Lower lobe of right lung (tissue), 2 donors: Measurements from ENCODE around the gene MPPED1. TPM values are rescaled to one million over a fixed set of nuclear protein-coding genes. Genes with fewer than 3 reads are reported as not detected.
A peak's percentile ranks its signal among the peaks of the same experiment; 100 is the strongest.

Experiments used
- ATAC-seq, 2 donors: fragments of 200-7000 bp; cut with Tn5 transposase; one replicate each; pipeline ENCODE4 v1.9.1; 2020 to 2022; ENCODE audit warnings: mild to moderate bottlenecking in 2 of 2, moderate library complexity in 2 of 2
- DNase-seq: peaks from one replicate; pipeline ENCODE4 v3.0.0-alpha.2; 2020
- H3K27ac ChIP-seq: fragments of 200-600 bp; one replicate; pipeline ENCODE4 v1.8.0; 2022
- H3K27me3 ChIP-seq: fragments of 200-600 bp; one replicate; pipeline ENCODE4 v1.8.0; 2022; ENCODE audit warnings: low read depth
- H3K36me3 ChIP-seq: fragments of 200-600 bp; one replicate; pipeline ENCODE4 v1.8.0; 2022; ENCODE audit warnings: mild to moderate bottlenecking
- H3K4me1 ChIP-seq: fragments of 200-600 bp; one replicate; pipeline ENCODE4 v1.8.0; 2022
- H3K4me3 ChIP-seq: fragments of 200-600 bp; one replicate; pipeline ENCODE4 v1.8.0; 2022; ENCODE audit warnings: mild to moderate bottlenecking
- H3K9me3 ChIP-seq: fragments of 200-600 bp; one replicate; pipeline ENCODE4 v1.8.0; 2022
- CTCF ChIP-seq: fragments of 200-600 bp; IDR thresholded peaks from one replicate; pipeline ENCODE4 v1.8.0; 2022; ENCODE audit warnings: antibody characterized with exemption, mild to moderate bottlenecking
- intact Hi-C: fragments of 100-400 bp; cut with DNase I; formaldehyde crosslinking; loops from one replicate; pipeline ENCODE4 v1.11.0; 2022
- total RNA-seq: library from RNA; stranded (reverse); fragmentation: NEBNext Ultra II Directional; extraction: Animal tissue kit (Norgen Biotek cat#: 25700); gene quantifications from one replicate; pipeline ENCODE4 v1.2.1, GENCODE V29; 2021
- donor health status: DM: no; HTN: yes; CAD: no; lungs with severe emphysema.

MPPED1 gene
- total RNA-seq, 1 donor from 2014 or later = not detected

GRCh38 chr22:43389227-43389836 is 22.5 kb upstream of the MPPED1 start:
- intact Hi-C loops = loop anchor here (10.0 kb wide), 1 partner anchor 115 kb away; no protein-coding TSS in a partner anchor
- ATAC-seq = no peak
- H3K27ac ChIP-seq = no peak overlapping the region
- DNase-seq = peak; percentile 21
- peaks cover 19% of the 10 kb centered on the region for H3K27me3 ChIP-seq
- H3K4me1 ChIP-seq = peaks cover 7% of the 10 kb centered on the region
- H3K36me3 ChIP-seq = no peaks in the 10 kb centered on the region
- no peaks in the 10 kb centered on the region for H3K9me3 ChIP-seq
- TF ChIP-seq CTCF = no peak
- H3K4me3 ChIP-seq = no peak overlapping the region

GRCh38 chr22:43390166-43390565 is 21.6 kb upstream of the MPPED1 start:
- intact Hi-C loops = no loop called here
- peaks cover 7% of the 10 kb centered on the region for H3K4me1 ChIP-seq
- no peak for TF ChIP-seq CTCF

GRCh38 chr22:43390872-43391271 is 20.9 kb upstream of the MPPED1 start:
- no peak for TF ChIP-seq CTCF
- intact Hi-C loops = no loop called here
- H3K4me3 ChIP-seq = no peak overlapping the region
- H3K9me3 ChIP-seq = no peaks in the 10 kb centered on the region
- no peak overlapping the region for H3K27ac ChIP-seq
- H3K4me1 ChIP-seq = peaks cover 2% of the 10 kb centered on the region
- H3K27me3 ChIP-seq = peaks cover 24% of the 10 kb centered on the region
- DNase-seq = peak; percentile 14
- no peaks in the 10 kb centered on the region for H3K36me3 ChIP-seq
- no peak for ATAC-seq

More at GRCh38 chr22:43390166-43390565, 21.6 kb upstream of the MPPED1 start:
- no peaks in the 10 kb centered on the region for H3K36me3 ChIP-seq
- peak; percentile 1 for DNase-seq
- no peak overlapping the region for H3K4me3 ChIP-seq
- H3K27me3 ChIP-seq = peaks cover 19% of the 10 kb centered on the region
- H3K27ac ChIP-seq = no peak overlapping the region
- ATAC-seq = no peak
- H3K9me3 ChIP-seq = no peaks in the 10 kb centered on the region

GRCh38 chr22:43391306-43391705 is 20.5 kb upstream of the MPPED1 start:
- DNase-seq (peak; percentile 11), ATAC-seq (no peak)
- H3K4me1 ChIP-seq = no peaks in the 10 kb centered on the region
- H3K9me3 ChIP-seq = no peaks in the 10 kb centered on the region
- TF ChIP-seq CTCF = no peak
- no peak overlapping the region for H3K27ac ChIP-seq
- intact Hi-C loops = no loop called here
- peaks cover 24% of the 10 kb centered on the region for H3K27me3 ChIP-seq
- H3K4me3 ChIP-seq = no peak overlapping the region
- no peaks in the 10 kb centered on the region for H3K36me3 ChIP-seq

GRCh38 chr22:43392385-43392989 is 19.3 kb upstream of the MPPED1 start:
- H3K9me3 ChIP-seq = no peaks in the 10 kb centered on the region

More at GRCh38 chr22:43392385-43392989, 19.3 kb upstream of the MPPED1 start:
- Histone ChIP-seq H3K4me1 (no peaks in the 10 kb centered on the region), H3K27ac (no peak overlapping the region), H3K4me3 (no peak overlapping the region), H3K36me3 (no peaks in the 10 kb centered on the region), H3K27me3 (peaks cover 22% of the 10 kb centered on the region)
- no peak for TF ChIP-seq CTCF
- ATAC-seq (no peak), DNase-seq (peak; percentile 31)
- intact Hi-C loops = no loop called here
